SK-N-SH (cell line): Measurements from ENCODE around the gene GRM8. TPM values are rescaled to one million over a fixed set of nuclear protein-coding genes. Genes with fewer than 3 reads are reported as not detected.

ENCODE experiments used
- CTCF ChIA-PET: fragments of 300-600, 350-600 bp; formaldehyde crosslinking; extraction: SDS; loops from one replicate; lab custom pipeline; 2021; lab: Yijun Ruan, JAX
- POLR2A ChIA-PET: fragments of 350-600 bp; sonication (Branson Sonifier 250); formaldehyde crosslinking; extraction: SDS; loops from one replicate; lab custom pipeline; 2020; ENCODE audit warnings: antibody characterized with exemption, inconsistent platforms; lab: Yijun Ruan, JAX
- DNase-seq: peaks from one replicate; pipeline ENCODE4 v3.0.0; 2012
- H2AFZ ChIP-seq: fragments of 200-600 bp; sonication (generic); 2 replicates; pipeline ENCODE4 v1.8.1; 2016; ENCODE audit warnings: antibody characterized with exemption, mild to moderate bottlenecking, low read depth
- H3F3A ChIP-seq: fragments of 200-600 bp; sonication (generic); replicated peaks from 2 replicates; pipeline ENCODE3; 2016; ENCODE audit warnings: antibody characterized with exemption, mild to moderate bottlenecking; ENCODE audit not compliant: insufficient read depth
- H3K27ac ChIP-seq, 2 experiments: fragments of 200-500 bp in 1 of 2; fragments of 200-600 bp in 1 of 2; sonication (Bioruptor generic) in 1 of 2; sonication (generic), shearing (Covaris generic) in 1 of 2; 2 replicates each; pipeline versions ENCODE4 v1.5.1 to v1.6.1; 2014 to 2016; ENCODE audit warnings: low read depth in 2 of 2, inconsistent platforms in 1 of 2, low read length in 1 of 2, mild to moderate bottlenecking in 1 of 2, mixed read lengths in 1 of 2
- H3K27me3 ChIP-seq: fragments of 200-600 bp; sonication (generic), shearing (Covaris generic); 2 replicates; pipeline ENCODE4 v1.6.1; 2016; ENCODE audit warnings: mixed run types; ENCODE audit not compliant: insufficient read depth
- H3K36me3 ChIP-seq, 2 experiments: fragments of 200-500 bp in 1 of 2; fragments of 200-600 bp in 1 of 2; sonication (Bioruptor generic) in 1 of 2; sonication (generic) in 1 of 2; replicated peaks in 1 of 2; 2 replicates each; pipeline versions ENCODE3 to v1.5.1; 2014 to 2016; ENCODE audit warnings: low read length in 1 of 2, mild to moderate bottlenecking in 1 of 2; ENCODE audit not compliant: insufficient read depth in 2 of 2, control insufficient read depth in 1 of 2
- H3K4me1 ChIP-seq, 2 experiments: fragments of 200-500 bp in 1 of 2; fragments of 200-600 bp in 1 of 2; sonication (Bioruptor generic) in 1 of 2; sonication (generic), shearing (Covaris generic) in 1 of 2; 2 replicates each; pipeline versions ENCODE4 v1.5.1 to v1.6.1; 2014 to 2016; ENCODE audit warnings: low read depth in 1 of 2, low read length in 1 of 2, mixed run types in 1 of 2; ENCODE audit not compliant: insufficient read depth in 2 of 2, control insufficient read depth in 1 of 2
- H3K4me2 ChIP-seq: fragments of 200-600 bp; sonication (generic), shearing (Covaris generic); 2 replicates; pipeline ENCODE4 v1.6.1; 2017; ENCODE audit warnings: mixed run types
- H3K4me3 ChIP-seq, 2 experiments: fragments of 200-500 bp in 1 of 2; fragments of 200-600 bp in 1 of 2; sonication (Bioruptor generic) in 1 of 2; sonication (generic), shearing (Covaris generic) in 1 of 2; 2 replicates each; pipeline versions ENCODE4 v1.5.1 to v1.8.1; 2014 to 2016; ENCODE audit warnings: low read depth in 2 of 2, inconsistent platforms in 1 of 2, low read length in 1 of 2, mild to moderate bottlenecking in 1 of 2, mixed read lengths in 1 of 2, moderate library complexity in 1 of 2
- H3K79me2 ChIP-seq: fragments of 200-600 bp; sonication (generic); 2 replicates; pipeline ENCODE4 v1.8.1; 2017; ENCODE audit warnings: mild to moderate bottlenecking; ENCODE audit not compliant: insufficient read depth
- H3K9ac ChIP-seq: fragments of 200-600 bp; sonication (generic); 2 replicates; pipeline ENCODE4 v1.6.1; 2017; ENCODE audit warnings: mixed run types
- H3K9me2 ChIP-seq: fragments of 200-600 bp; sonication (generic); 2 replicates; pipeline ENCODE4 v1.6.1; 2017; ENCODE audit warnings: mixed run types
- H3K9me3 ChIP-seq: fragments of 200-600 bp; sonication (generic); 2 replicates; pipeline ENCODE4 v1.6.1; 2017; ENCODE audit warnings: mixed run types, mild to moderate bottlenecking, moderate library complexity
- H4K20me1 ChIP-seq: fragments of 200-600 bp; sonication (generic); 2 replicates; pipeline ENCODE4 v1.6.1; 2017; ENCODE audit warnings: mild to moderate bottlenecking, mixed run types; ENCODE audit not compliant: insufficient read depth
- CHD2 ChIP-seq: fragments of 150-350 bp; IDR thresholded peaks from 2 replicates; pipeline ENCODE4 v1.6.1; 2018; ENCODE audit warnings: low read length; ENCODE audit not compliant: partially characterized antibody
- CTCF ChIP-seq: fragments of 200-600 bp; sonication (generic); IDR thresholded peaks from 2 replicates; pipeline ENCODE4 v1.6.1; 2017; ENCODE audit warnings: antibody characterized with exemption, mild to moderate bottlenecking, moderate library complexity
- ELF1 ChIP-seq: IDR thresholded peaks from 2 replicates; pipeline ENCODE4 v1.4.0; 2012
- EP300 ChIP-seq, 2 experiments: IDR thresholded peaks; 2 replicates each; pipeline versions ENCODE4 v1.4.0 to v1.6.1; 2012; ENCODE audit warnings: borderline replicate concordance in 1 of 2, low read depth in 1 of 2, low read length in 1 of 2
- EZH2phosphoT487 ChIP-seq: fragments of 200-600 bp; sonication (generic); IDR thresholded peaks from 2 replicates; pipeline ENCODE4 v1.6.1; 2017; ENCODE audit warnings: low read depth, mixed run types, mild to moderate bottlenecking, antibody characterized with exemption, moderate library complexity, borderline replicate concordance
- FOSL2 ChIP-seq: IDR thresholded peaks from 2 replicates; pipeline ENCODE4 v1.4.0; 2012; ENCODE audit warnings: low read depth, mild to moderate bottlenecking, moderate library complexity, borderline replicate concordance
- MAX ChIP-seq: IDR thresholded peaks from 2 replicates; pipeline ENCODE4 v1.4.0; 2012; ENCODE audit warnings: low read depth
- MXI1 ChIP-seq: IDR thresholded peaks from 2 replicates; pipeline ENCODE4 v1.6.1; 2012; ENCODE audit warnings: mild to moderate bottlenecking, low read depth, low read length, improper control_type of control experiment
- POLR2AphosphoS5 ChIP-seq: IDR thresholded peaks from 2 replicates; pipeline ENCODE4 v1.6.1; 2012; ENCODE audit warnings: low read depth, low read length
- RFX5 ChIP-seq: IDR thresholded peaks from 2 replicates; pipeline ENCODE4 v1.6.1; 2012; ENCODE audit warnings: mild to moderate bottlenecking, improper control_type of control experiment, low read length
- RXRA ChIP-seq: IDR thresholded peaks from 2 replicates; pipeline ENCODE4 v1.4.0; 2012; ENCODE audit warnings: low read depth, mild to moderate bottlenecking, borderline replicate concordance
- TAF1 ChIP-seq: IDR thresholded peaks from 2 replicates; pipeline ENCODE4 v1.6.1; 2012; ENCODE audit warnings: low read depth, mild to moderate bottlenecking, low read length, moderate library complexity, borderline replicate concordance
- YY1 ChIP-seq: IDR thresholded peaks from 2 replicates; pipeline ENCODE4 v1.4.0; 2012; ENCODE audit warnings: low read depth, mild to moderate bottlenecking
- WGBS: methylation state at CpG from one replicate; pipeline ENCODE4 v1.1.6; 2017; ENCODE audit warnings: low lambda C conversion rate; 5-methylcytosine and 5-hydroxymethylcytosine counted together
- polyA plus RNA-seq, 3 experiments: library from polyadenylated mRNA; depleted of rRNA; stranded (reverse); fragments of >200 nt; gene quantifications; 2 replicates each; pipeline ENCODE4 v1.2.3, GENCODE V29; 2012

GRM8 gene
- polyA plus RNA-seq, 1 of the 3 experiments (the other 2 are of a cell fraction) = 0.10 TPM

- CTCF ChIA-PET = interaction anchor here (1.2 kb wide), 2 partner anchors 16 to 435 kb away, joined by 3 to 5 read pairs; no protein-coding TSS in a partner anchor
- Histone ChIP-seq H3K4me2 (no peak overlapping the region), H3K9ac (no peak overlapping the region), H3F3A (no peaks in the 10 kb centered on the region), H3K36me3 (no peaks in the 10 kb centered on the region), H3K4me3 (no peak overlapping the region), H3K9me2 (no peaks in the 10 kb centered on the region), H3K9me3 (no peaks in the 10 kb centered on the region), H4K20me1 (no peaks in the 10 kb centered on the region), H3K27me3 (no peaks in the 10 kb centered on the region), H3K79me2 (no peaks in the 10 kb centered on the region), H2AFZ (no peak overlapping the region), H3K27ac (no peak overlapping the region), H3K4me1 (no peaks in the 10 kb centered on the region; a peak in 1 of 4 replicates)
- POLR2A ChIA-PET = no interaction called here
- TF ChIP-seq MXI1 (no peak), FOSL2 (no peak), ELF1 (no peak), CHD2 (no peak), POLR2AphosphoS5 (no peak), EP300 (IDR thresholded peaks at IDR 0.05; ENCODE audit: borderline replicate concordance in 1 of 2, low read depth in 1 of 2, low read length in 1 of 2) (no peak), CTCF (no peak), RXRA (no peak), EZH2phosphoT487 (no peak), MAX (no peak), RFX5 (no peak)
- DNase-seq = no peak
- WGBS = 58% methylated on average over 5 of the region's 5 CpGs
These were observed 433.6 kb downstream of the GRM8 start for GRCh38 chr7:126819197-126819484.

- CTCF ChIA-PET = interaction anchor here (1.2 kb wide), 2 partner anchors 16 to 436 kb away, joined by 3 to 5 read pairs; no protein-coding TSS in a partner anchor
- Histone ChIP-seq H3K36me3 (no peaks in the 10 kb centered on the region), H3K4me2 (no peak overlapping the region), H3K4me1 (no peaks in the 10 kb centered on the region; a peak in 1 of 4 replicates), H3F3A (no peaks in the 10 kb centered on the region), H3K4me3 (no peak overlapping the region), H3K79me2 (no peaks in the 10 kb centered on the region), H3K9me3 (no peaks in the 10 kb centered on the region), H4K20me1 (no peaks in the 10 kb centered on the region), H2AFZ (no peak overlapping the region), H3K27ac (no peak overlapping the region), H3K9ac (no peak overlapping the region), H3K27me3 (no peaks in the 10 kb centered on the region), H3K9me2 (no peaks in the 10 kb centered on the region)
- POLR2A ChIA-PET = no interaction called here
- DNase-seq = no peak
- WGBS = 31% methylated on average over 3 of the region's 3 CpGs
- no peak for TF ChIP-seq FOSL2
- no peak for TF ChIP-seq YY1
- no peak for TF ChIP-seq RXRA
- no peak for TF ChIP-seq POLR2AphosphoS5
- no peak for TF ChIP-seq TAF1
These were observed 434.1 kb downstream of the GRM8 start for GRCh38 chr7:126818393-126819196.
